Neural cell (in vitro differentiated cells): ENCODE results near the gene TMEM235. TPM values are rescaled to one million over a fixed set of nuclear protein-coding genes. Genes with fewer than 3 reads are reported as not detected.

Experiments
- H2AFZ ChIP-seq: fragments of 200-600, 300-800 bp; sonication (generic), shearing (Covaris generic); 2 replicates; pipeline ENCODE4 v1.6.0; 2014; ENCODE audit warnings: low read depth, mild to moderate bottlenecking, antibody characterized with exemption, low read length, moderate library complexity
- H3F3A ChIP-seq: fragments of 200-600 bp; shearing (Covaris generic); 2 replicates; pipeline ENCODE4 v1.6.1; 2016; ENCODE audit warnings: mild to moderate bottlenecking, moderate library complexity, mixed read lengths, antibody characterized with exemption, low read length; ENCODE audit not compliant: insufficient read depth, poor library complexity, severe bottlenecking
- H3K27ac ChIP-seq: fragments of 200-600, 300-800 bp; sonication (generic), shearing (Covaris generic); 2 replicates; pipeline ENCODE4 v1.5.1; 2014; ENCODE audit warnings: mild to moderate bottlenecking, low read length, moderate library complexity
- H3K27me3 ChIP-seq: fragments of 300-800, 200-600 bp; sonication (generic), shearing (Covaris generic); 2 replicates; pipeline ENCODE4 v1.6.0; 2014; ENCODE audit warnings: mild to moderate bottlenecking, low read depth, low read length, moderate library complexity; ENCODE audit not compliant: insufficient read depth
- H3K36me3 ChIP-seq: fragments of 300-800, 200-600 bp; sonication (generic), shearing (Covaris generic); 2 replicates; pipeline ENCODE4 v1.5.1; 2014; ENCODE audit warnings: mild to moderate bottlenecking, antibody characterized with exemption, low read length, moderate library complexity; ENCODE audit not compliant: insufficient read depth
- H3K4me2 ChIP-seq: fragments of 300-800, 200-600 bp; sonication (generic), shearing (Covaris generic); 2 replicates; pipeline ENCODE4 v1.6.0; 2014; ENCODE audit warnings: mild to moderate bottlenecking, low read length
- H3K4me3 ChIP-seq: fragments of 300-800, 200-600 bp; sonication (generic), shearing (Covaris generic); 2 replicates; pipeline ENCODE4 v1.5.1; 2014; ENCODE audit warnings: mild to moderate bottlenecking, low read length, moderate library complexity
- H3K79me2 ChIP-seq: fragments of 200-600 bp; shearing (Covaris generic); replicated peaks from 2 replicates; pipeline ENCODE4 v1.6.0; 2014; ENCODE audit warnings: mild to moderate bottlenecking, low read length, moderate library complexity; ENCODE audit not compliant: insufficient read depth
- H3K9ac ChIP-seq: fragments of 300-800, 200-600 bp; sonication (generic), shearing (Covaris generic); 2 replicates; pipeline ENCODE4 v1.6.1; 2016; ENCODE audit warnings: mild to moderate bottlenecking, low read length, mixed read lengths
- H3K9me2 ChIP-seq: fragments of 200-600 bp; shearing (Covaris generic); 2 replicates; pipeline ENCODE4 v1.6.1; 2016; ENCODE audit warnings: mild to moderate bottlenecking, low read length, mixed read lengths; ENCODE audit not compliant: insufficient read depth
- H3K9me3 ChIP-seq: fragments of 200-600, 300-800 bp; sonication (generic), shearing (Covaris generic); 2 replicates; pipeline ENCODE4 v1.6.1; 2016; ENCODE audit warnings: mild to moderate bottlenecking, mixed run types, low read length, moderate library complexity, mixed read lengths
- H4K20me1 ChIP-seq: fragments of 200-600 bp; shearing (Covaris generic); 2 replicates; pipeline ENCODE4 v1.6.1; 2016; ENCODE audit warnings: mild to moderate bottlenecking, mixed run types; ENCODE audit not compliant: insufficient read depth
- EP300 ChIP-seq: fragments of 450-650 bp; conservative IDR thresholded peaks from 2 replicates; pipeline ENCODE4 v1.6.1; 2014; ENCODE audit warnings: antibody characterized with exemption, mild to moderate bottlenecking, moderate library complexity; ENCODE audit not compliant: poor library complexity, severe bottlenecking
- EZH2 ChIP-seq: fragments of 200-600, 300-800 bp; shearing (Covaris generic), sonication (generic); IDR thresholded peaks from 2 replicates; pipeline ENCODE4 v1.6.1; 2014; ENCODE audit warnings: antibody characterized with exemption, low read length, borderline replicate concordance, mild to moderate bottlenecking; ENCODE audit not compliant: insufficient read depth, poor library complexity, severe bottlenecking
- MXI1 ChIP-seq: fragments of 450-650 bp; conservative IDR thresholded peaks from 2 replicates; pipeline ENCODE4 v1.6.1; 2014; ENCODE audit warnings: antibody characterized with exemption, mild to moderate bottlenecking; ENCODE audit not compliant: poor library complexity, severe bottlenecking
- RAD21 ChIP-seq: fragments of 450-650 bp; conservative IDR thresholded peaks from 2 replicates; pipeline ENCODE4 v1.6.1; 2014; ENCODE audit warnings: antibody characterized with exemption, mild to moderate bottlenecking, moderate library complexity
- REST ChIP-seq: IDR thresholded peaks from 2 replicates; pipeline ENCODE4 v1.6.1; 2012; ENCODE audit warnings: borderline replicate concordance
- SMC3 ChIP-seq: fragments of 450-650 bp; conservative IDR thresholded peaks from 2 replicates; pipeline ENCODE4 v1.6.1; 2014; ENCODE audit warnings: antibody characterized with exemption, mild to moderate bottlenecking, moderate library complexity; ENCODE audit not compliant: poor library complexity
- TAF1 ChIP-seq: IDR thresholded peaks from 2 replicates; pipeline ENCODE4 v1.6.1; 2012; ENCODE audit warnings: low read depth
- polyA plus RNA-seq: library from polyadenylated mRNA; depleted of rRNA; stranded (reverse); fragments of >200 nt; gene quantifications from 2 replicates; pipeline ENCODE4 v1.2.3, GENCODE V29; 2014

Gene TMEM235
- polyA plus RNA-seq, 1 donor from 2014 or later = not detected

GRCh38 chr17:78272181-78272913, 40.9 kb downstream of the TMEM235 start:
- Histone ChIP-seq H4K20me1 (no peaks in the 10 kb centered on the region), H3K36me3 (no peaks in the 10 kb centered on the region), H3K4me2 (no peak overlapping the region), H3F3A (no peaks in the 10 kb centered on the region), H3K27me3 (no peaks in the 10 kb centered on the region), H3K9me3 (no peaks in the 10 kb centered on the region), H3K9me2 (no peaks in the 10 kb centered on the region), H3K27ac (no peak overlapping the region), H3K4me3 (no peak overlapping the region), H3K9ac (no peak overlapping the region), H2AFZ (no peak overlapping the region), H3K79me2 (no peaks in the 10 kb centered on the region)
- TF ChIP-seq TAF1 (no peak), MXI1 (no peak), EP300 (no peak), SMC3 (no peak), EZH2 (no peak), RAD21 (no peak), REST (no peak)

DNA sequence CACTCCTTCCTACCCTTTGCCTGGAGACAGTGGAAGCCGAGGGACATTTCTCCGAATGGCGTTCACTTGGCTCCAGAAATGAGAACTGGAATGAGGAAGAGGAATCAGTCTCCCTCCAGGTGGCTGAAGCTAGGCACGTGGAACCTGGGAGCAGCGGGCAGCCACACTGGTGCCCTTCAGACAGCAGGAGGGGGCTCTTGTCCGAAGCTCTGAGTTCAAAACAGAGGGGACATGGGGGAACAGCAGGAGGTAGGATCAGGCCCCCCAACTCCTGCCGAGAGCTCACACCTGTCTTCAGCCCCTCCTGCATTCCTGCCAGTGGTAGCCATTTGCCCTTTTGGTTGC, 41.5 kb downstream of the TMEM235 start:
- H3K9me3 ChIP-seq = no peaks in the 10 kb centered on the region
- H3K4me2 ChIP-seq = no peak overlapping the region
- no peak overlapping the region for H2AFZ ChIP-seq
- no peaks in the 10 kb centered on the region for H3K36me3 ChIP-seq
- H3K79me2 ChIP-seq = no peaks in the 10 kb centered on the region
- no peaks in the 10 kb centered on the region for H3K9me2 ChIP-seq
- no peaks in the 10 kb centered on the region for H3K27me3 ChIP-seq
- H3F3A ChIP-seq = no peaks in the 10 kb centered on the region
- TF ChIP-seq REST = no peak
- TF ChIP-seq MXI1 = no peak
- no peak overlapping the region for H3K27ac ChIP-seq
- H3K9ac ChIP-seq = no peak overlapping the region
- H3K4me3 ChIP-seq = no peak overlapping the region
- H4K20me1 ChIP-seq = no peaks in the 10 kb centered on the region
